GM19324 (cell line): ENCODE measurements around the gene LGALS16.
"Not testable (repeated sequence)": the region's sequence is repeated elsewhere in the genome, so short reads cannot be mapped to it uniquely, and the experiment has no call there.

ENCODE experiments used
- ATAC-seq: cut with Tn5 transposase; IDR thresholded peaks from one replicate; pipeline ENCODE4 v1.9.1; 2021; ENCODE audit warnings: mild to moderate bottlenecking, moderate library complexity; ENCODE audit not compliant: unreplicated experiment, low FRiP score

The LGALS16 gene

DNA sequence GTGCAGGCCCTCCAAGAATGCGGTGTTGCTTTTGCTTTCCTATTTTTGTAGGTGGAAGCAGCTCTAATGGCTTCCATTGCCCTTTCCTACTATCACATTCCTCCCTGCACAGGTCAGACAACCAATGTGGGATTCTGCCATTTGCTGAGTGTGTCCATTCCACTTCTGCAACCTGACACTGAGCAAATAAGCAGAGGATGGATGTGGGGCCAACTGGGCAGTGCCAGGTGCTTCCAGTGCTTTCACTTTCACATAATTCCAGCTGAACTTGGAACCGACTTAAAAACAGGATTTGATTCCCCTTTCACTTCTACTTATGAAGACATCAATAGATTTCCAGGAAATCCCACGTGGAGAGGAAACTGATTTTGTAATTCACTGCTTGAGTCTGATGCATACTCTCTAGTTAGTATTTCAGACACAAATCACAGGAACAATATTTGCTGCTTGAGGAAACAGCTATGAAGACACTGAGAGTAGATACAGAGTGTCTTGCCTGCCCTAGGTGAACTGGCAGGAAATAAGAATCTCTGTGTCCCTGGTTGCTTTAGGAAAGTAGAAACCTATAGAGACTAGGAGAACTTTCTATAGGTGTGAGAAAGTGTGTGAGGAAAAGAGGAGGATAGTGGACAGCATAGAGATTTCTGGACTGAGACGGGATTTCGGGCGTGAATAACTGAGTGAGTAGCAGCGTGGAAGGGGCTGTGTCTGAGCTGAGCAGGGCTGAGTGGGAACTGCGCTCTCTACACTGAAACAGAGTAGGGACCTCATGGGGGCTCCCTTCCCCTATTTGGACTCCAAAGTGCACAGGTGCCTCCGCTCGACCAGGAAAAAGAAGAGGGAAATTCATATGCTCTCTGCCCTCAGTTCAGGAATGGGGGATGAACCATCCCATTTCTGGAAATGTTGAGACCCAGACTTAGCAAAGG, 22.5 kb downstream of the LGALS16 start:
- no peak for ATAC-seq

DNA sequence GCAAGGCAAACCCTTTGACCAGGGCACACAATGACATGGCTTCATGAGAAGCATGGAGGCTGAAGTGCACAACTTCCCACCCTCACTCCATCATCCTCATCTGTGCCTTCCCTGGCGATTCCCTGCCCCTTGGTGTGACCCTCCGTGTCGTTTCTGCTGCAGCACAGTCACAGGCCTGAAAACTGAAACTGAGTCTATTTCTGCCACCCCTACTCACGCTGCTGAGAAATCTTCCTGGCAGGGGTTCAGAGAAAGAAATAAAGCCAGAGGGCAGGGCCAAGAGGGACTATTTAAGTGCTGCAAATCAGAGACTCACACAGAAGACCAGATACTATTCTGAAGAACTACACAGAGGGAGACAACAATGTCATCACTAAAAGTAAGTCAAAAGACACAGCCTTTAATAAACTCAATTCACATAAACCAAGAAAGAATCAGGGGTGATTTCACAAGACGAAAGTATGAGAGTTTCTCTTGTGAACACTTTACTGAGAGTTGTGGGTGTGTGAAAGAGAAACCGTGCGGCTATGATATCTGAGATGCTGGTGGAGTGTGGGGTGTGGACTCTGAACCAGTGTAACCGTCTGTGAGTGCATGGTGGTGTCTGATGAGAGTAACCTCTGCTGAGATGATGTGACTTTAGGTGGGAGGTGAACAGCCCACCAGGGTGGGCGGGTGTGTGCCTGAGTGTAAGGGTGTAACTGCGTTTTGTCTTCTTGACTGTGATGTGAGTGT, 23.5 kb downstream of the LGALS16 start:
- ATAC-seq: peak; percentile 69

GRCh38 chr19:39679791-39680168, 24.1 kb downstream of the LGALS16 start:
- no peak for ATAC-seq

DNA sequence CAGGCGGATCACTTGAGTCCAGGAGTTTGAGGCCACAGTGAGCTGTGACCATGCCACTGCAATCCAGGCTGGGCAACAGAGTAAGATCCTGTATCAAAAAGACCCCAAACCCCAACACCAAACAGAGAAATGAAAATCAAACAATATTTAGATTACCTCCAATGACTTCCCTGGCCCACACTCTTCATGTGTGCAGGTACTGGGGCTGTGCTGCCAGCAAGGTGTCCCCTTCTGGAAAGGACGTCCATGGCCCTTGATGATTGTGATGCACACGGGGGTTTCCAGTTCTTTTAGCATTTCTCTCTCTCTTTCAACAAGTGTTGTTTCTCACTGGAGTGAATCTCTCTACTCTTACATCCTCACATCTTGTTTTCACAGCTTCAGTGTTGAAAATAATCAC, 24.9 kb downstream of the LGALS16 start:
- no peak for ATAC-seq

- no peak for ATAC-seq
Observed at GRCh38 chr19:39681416-39681815, 25.7 kb downstream of the LGALS16 start.

DNA sequence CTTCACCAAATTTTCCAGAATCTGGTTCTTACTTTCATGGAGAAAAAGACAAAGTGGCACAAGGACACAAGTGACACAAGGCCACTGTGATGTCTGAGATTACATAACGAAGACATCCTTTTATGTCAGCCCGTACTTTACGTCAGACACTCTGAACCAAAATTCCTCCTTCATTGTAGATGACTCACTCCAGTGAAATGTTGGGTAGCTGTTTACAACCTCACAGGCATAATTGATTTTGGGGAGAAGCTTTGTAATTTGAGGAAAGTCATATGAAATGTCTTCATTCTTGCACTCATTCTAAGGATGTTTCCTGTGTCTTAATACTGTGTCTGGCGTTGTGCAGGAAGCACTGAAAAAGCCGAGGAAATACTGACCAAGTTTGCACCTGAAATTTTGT, 28.6 kb downstream of the LGALS16 start:
- ATAC-seq: no peak

DNA sequence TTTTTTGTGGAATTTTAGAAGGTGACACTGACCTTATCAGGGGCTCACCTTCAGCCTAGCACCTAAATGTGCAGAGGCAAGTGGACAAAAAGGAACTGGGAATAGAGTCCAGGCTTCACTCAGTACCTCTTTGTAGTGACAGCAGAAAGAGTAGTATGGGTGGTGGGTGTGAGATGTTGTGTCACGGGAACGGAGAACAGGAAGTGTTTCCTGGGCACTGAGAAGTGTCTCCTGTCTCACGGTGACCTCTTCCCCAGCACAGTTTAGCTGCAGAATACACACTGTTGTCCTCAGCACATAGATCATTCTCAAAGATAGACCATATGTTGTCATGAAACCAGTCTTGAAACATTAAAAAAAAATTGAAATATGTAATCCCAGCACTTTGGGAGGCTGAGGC, 31.0 kb downstream of the LGALS16 start:
- ATAC-seq: no peak

DNA sequence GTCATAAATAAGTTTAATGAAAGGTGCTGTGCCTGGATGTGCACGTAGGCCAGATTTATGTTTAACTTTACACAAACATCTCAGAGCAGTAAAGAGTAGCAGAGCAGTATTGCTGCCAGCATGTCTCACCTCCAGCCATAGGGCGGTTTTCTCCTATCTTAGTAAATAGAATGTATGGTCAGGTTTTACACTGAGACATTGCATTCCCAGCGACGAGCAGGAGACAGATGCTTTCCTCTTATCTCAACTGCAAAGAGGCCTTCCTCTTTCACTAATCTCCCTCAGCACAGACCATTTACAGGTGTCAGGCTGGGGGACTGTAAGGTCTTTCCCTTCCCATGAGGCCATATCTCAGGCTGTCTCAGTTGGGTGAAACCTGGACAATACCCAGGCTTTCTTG, 32.9 kb downstream of the LGALS16 start:
- not testable (repeated sequence) for ATAC-seq

DNA sequence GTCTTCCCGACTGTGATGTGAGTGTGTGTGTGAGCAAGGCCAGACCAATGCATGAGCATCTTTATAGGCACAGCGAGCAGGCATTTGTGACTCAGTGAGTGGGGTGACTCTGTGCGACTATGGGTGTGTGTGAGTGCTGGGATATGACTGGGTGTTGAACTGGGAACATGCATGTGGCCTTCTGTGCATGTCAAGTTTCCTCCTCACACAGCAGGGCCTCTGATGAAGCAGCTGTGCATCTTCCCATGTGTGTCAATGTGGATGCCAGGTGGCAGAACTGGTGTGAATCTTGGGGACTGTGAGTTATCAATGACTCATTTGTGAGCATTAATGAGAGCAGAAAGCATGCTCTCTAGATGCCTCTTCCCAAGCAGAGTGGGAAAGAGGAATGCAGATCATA, 36.5 kb downstream of the LGALS16 start:
- no peak for ATAC-seq

GRCh38 chr19:39692822-39693221, 37.1 kb downstream of the LGALS16 start:
- ATAC-seq: no peak

- no peak for ATAC-seq
Observed at GRCh38 chr19:39695759-39696158, 40.0 kb downstream of the LGALS16 start.

DNA sequence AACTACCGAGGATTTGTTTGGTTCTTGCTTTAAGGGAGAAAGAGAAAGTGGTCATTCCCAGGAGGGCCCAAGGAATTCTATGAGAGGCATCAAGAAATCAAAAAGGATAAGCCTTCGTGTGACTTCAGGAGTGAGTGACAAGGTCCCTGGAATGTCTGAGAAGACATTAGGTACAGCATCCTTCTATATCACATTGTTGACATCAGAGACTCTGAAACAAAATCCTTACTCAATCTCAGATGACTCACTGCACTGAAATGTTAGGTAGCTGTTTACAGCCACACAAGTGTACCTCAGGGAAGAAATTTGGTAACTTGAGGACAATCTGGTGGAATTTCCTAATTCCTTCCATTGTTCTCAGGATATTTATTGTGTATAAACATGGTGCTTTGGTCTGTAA, 40.7 kb downstream of the LGALS16 start:
- ATAC-seq: no peak

DNA sequence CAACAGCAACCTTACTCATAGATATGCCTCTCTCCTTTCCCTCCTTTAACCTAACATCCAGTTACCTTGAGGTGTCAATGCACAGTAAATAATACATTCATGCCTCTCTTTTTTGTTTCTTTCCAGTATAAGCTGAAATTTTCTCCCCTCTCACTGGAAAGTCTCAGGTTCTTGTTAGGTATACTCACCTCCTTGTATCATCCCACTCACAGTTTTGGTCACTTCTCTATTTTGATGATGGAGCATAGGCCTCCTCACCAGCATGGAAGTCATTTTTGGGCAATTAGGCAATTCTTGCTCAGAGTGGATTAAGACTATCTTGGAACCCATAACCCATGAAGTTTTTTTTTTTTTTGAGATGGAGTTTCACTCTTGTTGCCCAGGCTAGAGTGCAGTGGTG, 42.8 kb downstream of the LGALS16 start:
- ATAC-seq: no peak

GRCh38 chr19:39701291-39701690, 45.6 kb downstream of the LGALS16 start:
- peak; percentile 64 for ATAC-seq

DNA sequence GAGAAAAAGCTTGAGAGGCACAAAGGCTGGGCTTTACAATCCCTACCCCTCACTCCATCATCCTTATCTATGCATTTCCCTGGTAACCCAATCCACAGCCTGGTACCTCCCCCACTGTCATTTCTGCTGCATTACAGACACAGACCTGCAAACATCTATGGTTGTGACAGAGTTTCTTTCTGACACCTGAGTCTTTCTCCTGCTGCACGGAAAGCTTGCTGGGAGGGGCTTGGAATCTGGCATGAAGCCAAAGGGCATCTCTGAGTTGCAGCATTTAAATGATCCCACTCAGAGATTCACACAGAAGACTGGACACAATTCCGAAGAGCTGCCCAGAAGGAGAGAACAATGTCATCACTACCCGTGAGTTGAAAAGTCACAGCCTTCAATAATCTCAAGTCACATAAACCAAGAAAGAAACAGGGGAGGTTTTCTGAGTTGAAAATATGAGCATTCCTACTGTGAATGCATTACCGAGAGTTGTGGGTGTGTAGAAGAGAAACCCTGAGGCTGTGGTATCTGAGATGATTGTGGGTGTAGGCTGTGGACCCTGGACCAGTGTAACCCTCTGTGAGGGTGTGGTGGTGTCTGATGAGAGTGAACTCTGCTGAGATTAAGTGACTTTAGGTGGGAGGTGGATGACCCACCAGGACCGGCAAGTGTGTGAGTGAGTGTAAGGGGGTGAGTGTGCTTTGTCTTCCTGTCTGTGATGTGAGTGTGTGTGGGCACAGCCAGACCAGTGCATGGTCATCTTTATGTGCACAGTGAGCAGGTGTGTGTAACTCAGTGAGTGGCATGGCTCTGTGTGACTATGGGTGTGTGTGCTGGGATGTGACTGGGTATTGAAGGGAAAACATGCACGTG, 48.7 kb downstream of the LGALS16 start, which contains the start of gene LGALS14:
LGALS14 (plus strand) TSS at position 301 of the 864 bp plus-strand sequence; CDS start at position 349, 48 bp downstream.
- ATAC-seq: no peak

GRCh38 chr19:39705578-39706188, 50.0 kb downstream of the LGALS16 start:
- ATAC-seq: no peak

- ATAC-seq: no peak
Observed at GRCh38 chr19:39708594-39708993, 52.9 kb downstream of the LGALS16 start.

- no peak for ATAC-seq
Observed at GRCh38 chr19:39709026-39709872, 53.5 kb downstream of the LGALS16 start.
